ENCODE measurements around the gene NR3C1. TPM values are rescaled to one million over a fixed set of nuclear protein-coding genes. Genes with fewer than 3 reads are reported as not detected.

NR3C1 gene
- total RNA-seq, 1 experiment from 2014 or later: 12.7 TPM

DNA sequence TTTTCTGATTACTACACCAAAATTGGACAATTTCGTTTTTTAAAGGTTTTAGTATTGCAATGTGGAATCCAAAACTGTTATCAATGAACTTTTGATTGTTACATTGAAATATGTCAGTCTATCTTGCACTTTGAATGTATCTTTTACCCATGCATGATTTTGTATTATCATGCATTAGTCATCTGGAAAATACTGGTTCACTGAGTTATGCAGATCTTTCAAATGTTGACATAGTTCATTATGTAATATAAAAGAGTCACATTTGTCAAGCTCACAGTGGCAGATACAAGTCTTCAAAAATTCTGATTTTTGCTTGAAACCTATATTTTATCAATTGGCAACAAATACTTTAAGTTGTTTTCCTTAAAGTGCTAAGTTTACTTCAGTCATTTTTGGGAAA lies 85.2 kb downstream of the NR3C1 start:
- Histone ChIP-seq H3K9me3 (ENCODE audit: low read depth, low read length, poor library complexity, severe bottlenecking) (no peaks in the 10 kb centered on the region), H3K27ac (ENCODE audit: low read depth, low read length, poor library complexity, severe bottlenecking) (no peak overlapping the region), H3K4me3 (ENCODE audit: low read depth, low read length, poor library complexity, severe bottlenecking) (no peak overlapping the region), H3K36me3 (ENCODE audit: insufficient read depth, low read length, poor library complexity, severe bottlenecking) (no peaks in the 10 kb centered on the region), H3K27me3 (replicated peaks; ENCODE audit: insufficient read depth, low read depth, low read length, poor library complexity) (no peaks in the 10 kb centered on the region), H3K4me1 (ENCODE audit: insufficient read depth, low read length, poor library complexity, severe bottlenecking) (no peaks in the 10 kb centered on the region)
- intact Hi-C loops (cut with micrococcal nuclease; ENCODE audit: unreplicated experiment): no loop called here
- no peak for DNase-seq (ENCODE audit: low spot score)
- ChIA-PET POLR2A (ENCODE audit: low non-redundant PET) (no interaction called here), CTCF (no interaction called here)
- BruUV-seq (replicated peaks): no TSS peak
- TF ChIP-seq, protein P1, sequence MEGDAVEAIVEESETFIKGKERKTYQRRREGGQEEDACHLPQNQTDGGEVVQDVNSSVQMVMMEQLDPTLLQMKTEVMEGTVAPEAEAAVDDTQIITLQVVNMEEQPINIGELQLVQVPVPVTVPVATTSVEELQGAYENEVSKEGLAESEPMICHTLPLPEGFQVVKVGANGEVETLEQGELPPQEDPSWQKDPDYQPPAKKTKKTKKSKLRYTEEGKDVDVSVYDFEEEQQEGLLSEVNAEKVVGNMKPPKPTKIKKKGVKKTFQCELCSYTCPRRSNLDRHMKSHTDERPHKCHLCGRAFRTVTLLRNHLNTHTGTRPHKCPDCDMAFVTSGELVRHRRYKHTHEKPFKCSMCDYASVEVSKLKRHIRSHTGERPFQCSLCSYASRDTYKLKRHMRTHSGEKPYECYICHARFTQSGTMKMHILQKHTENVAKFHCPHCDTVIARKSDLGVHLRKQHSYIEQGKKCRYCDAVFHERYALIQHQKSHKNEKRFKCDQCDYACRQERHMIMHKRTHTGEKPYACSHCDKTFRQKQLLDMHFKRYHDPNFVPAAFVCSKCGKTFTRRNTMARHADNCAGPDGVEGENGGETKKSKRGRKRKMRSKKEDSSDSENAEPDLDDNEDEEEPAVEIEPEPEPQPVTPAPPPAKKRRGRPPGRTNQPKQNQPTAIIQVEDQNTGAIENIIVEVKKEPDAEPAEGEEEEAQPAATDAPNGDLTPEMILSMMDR (conservative IDR thresholded peaks at IDR 0.05; ENCODE audit: low read depth, low read length): no peak
- no peak for TF ChIP-seq EZH2 (IDR thresholded peaks at IDR 0.05; ENCODE audit: borderline replicate concordance, low read depth, low read length, poor library complexity, severe bottlenecking)

DNA sequence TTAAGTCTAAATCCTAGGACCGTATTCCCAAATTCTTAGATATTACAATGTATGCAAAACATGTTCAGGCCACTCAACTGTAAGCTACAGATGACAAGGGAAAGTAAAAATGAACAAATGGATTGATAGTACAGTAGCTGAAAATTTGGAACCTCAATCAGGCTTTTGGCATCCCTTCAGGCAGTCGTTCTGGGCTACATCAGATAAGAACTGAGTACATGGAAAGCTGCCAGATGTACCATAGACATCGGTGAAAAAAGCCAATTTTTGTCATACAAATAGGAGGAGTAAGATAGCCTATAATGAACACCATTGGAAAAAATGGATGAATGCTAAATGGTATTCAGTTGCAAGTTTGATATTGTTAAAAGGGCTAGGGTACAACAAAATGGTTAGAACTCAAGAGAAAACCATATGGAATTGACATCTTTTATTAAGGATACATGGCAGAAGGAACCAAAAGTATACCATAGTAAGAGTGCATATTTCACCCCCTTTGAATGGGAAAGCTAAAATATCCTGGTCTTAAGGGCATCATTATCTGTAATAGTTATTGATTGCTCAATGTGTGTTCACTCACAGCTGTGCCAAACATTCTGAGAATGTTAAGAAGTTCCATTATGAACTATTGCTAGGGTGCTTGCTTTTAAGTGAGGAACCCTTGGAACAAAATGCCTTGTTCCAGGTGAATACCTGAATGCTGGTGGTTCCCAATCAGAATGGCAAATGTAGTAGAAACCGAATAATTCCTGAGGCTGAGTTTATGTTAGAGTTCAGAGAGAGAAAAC lies 86.4 kb downstream of the NR3C1 start:
- CTCF ChIA-PET: no interaction called here
- intact Hi-C loops (cut with micrococcal nuclease; ENCODE audit: unreplicated experiment): no loop called here
- no peak for DNase-seq (ENCODE audit: low spot score)
- H3K27ac ChIP-seq (ENCODE audit: low read depth, low read length, poor library complexity, severe bottlenecking): no peak overlapping the region
- POLR2A ChIA-PET (ENCODE audit: low non-redundant PET): interaction anchor here (0.6 kb wide), 1 partner anchor 44 kb away, joined by 3 read pairs; no protein-coding TSS in a partner anchor
- H3K4me1 ChIP-seq (ENCODE audit: insufficient read depth, low read length, poor library complexity, severe bottlenecking): no peaks in the 10 kb centered on the region
- BruUV-seq (replicated peaks): no TSS peak
- H3K4me3 ChIP-seq (ENCODE audit: low read depth, low read length, poor library complexity, severe bottlenecking): no peak overlapping the region
- no peaks in the 10 kb centered on the region for H3K36me3 ChIP-seq (ENCODE audit: insufficient read depth, low read length, poor library complexity, severe bottlenecking)
- no peaks in the 10 kb centered on the region for H3K9me3 ChIP-seq (ENCODE audit: low read depth, low read length, poor library complexity, severe bottlenecking)
- H3K27me3 ChIP-seq (replicated peaks; ENCODE audit: insufficient read depth, low read depth, low read length, poor library complexity): no peaks in the 10 kb centered on the region
- TF ChIP-seq, protein P1 (conservative IDR thresholded peaks at IDR 0.05; ENCODE audit: low read depth, low read length): no peak
- TF ChIP-seq EZH2 (IDR thresholded peaks at IDR 0.05; ENCODE audit: borderline replicate concordance, low read depth, low read length, poor library complexity, severe bottlenecking): no peak

DNA sequence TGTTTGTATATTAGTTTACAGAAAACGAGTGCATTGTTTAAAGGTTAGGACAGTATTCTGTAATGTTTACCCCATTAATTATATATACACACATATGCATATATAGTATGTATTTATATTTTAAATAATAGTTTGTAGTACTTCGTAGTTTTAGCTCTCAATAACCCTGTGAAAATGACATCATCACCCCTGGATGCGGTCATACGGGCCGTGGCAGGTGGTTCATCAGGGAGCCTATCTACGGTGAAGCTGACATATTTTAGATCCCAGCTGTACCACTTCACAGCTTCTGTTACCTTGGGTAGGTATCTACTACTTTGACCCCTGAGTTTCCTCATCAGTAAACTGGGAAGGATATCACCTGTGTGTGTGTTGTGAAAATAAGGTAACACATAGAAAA lies 87.1 kb downstream of the NR3C1 start:
- H3K9me3 ChIP-seq (ENCODE audit: low read depth, low read length, poor library complexity, severe bottlenecking): no peaks in the 10 kb centered on the region
- no peaks in the 10 kb centered on the region for H3K27me3 ChIP-seq (replicated peaks; ENCODE audit: insufficient read depth, low read depth, low read length, poor library complexity)
- DNase-seq (ENCODE audit: low spot score): no peak
- H3K4me3 ChIP-seq (ENCODE audit: low read depth, low read length, poor library complexity, severe bottlenecking): no peak overlapping the region
- intact Hi-C loops (cut with micrococcal nuclease; ENCODE audit: unreplicated experiment): no loop called here
- H3K27ac ChIP-seq (ENCODE audit: low read depth, low read length, poor library complexity, severe bottlenecking): no peak overlapping the region
- ChIA-PET CTCF (no interaction called here), POLR2A (ENCODE audit: low non-redundant PET) (no interaction called here)
- no peaks in the 10 kb centered on the region for H3K4me1 ChIP-seq (ENCODE audit: insufficient read depth, low read length, poor library complexity, severe bottlenecking)
- no peaks in the 10 kb centered on the region for H3K36me3 ChIP-seq (ENCODE audit: insufficient read depth, low read length, poor library complexity, severe bottlenecking)
- TF ChIP-seq, protein P1 (conservative IDR thresholded peaks at IDR 0.05; ENCODE audit: low read depth, low read length): no peak
- no TSS peak for BruUV-seq (replicated peaks)

All from A673 (cell line).